ENCODE results near the gene RALA. TPM values are rescaled to one million over a fixed set of nuclear protein-coding genes. Genes with fewer than 3 reads are reported as not detected.

The RALA gene, protein sequence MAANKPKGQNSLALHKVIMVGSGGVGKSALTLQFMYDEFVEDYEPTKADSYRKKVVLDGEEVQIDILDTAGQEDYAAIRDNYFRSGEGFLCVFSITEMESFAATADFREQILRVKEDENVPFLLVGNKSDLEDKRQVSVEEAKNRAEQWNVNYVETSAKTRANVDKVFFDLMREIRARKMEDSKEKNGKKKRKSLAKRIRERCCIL
- total RNA-seq, result 86.7 and 135 TPM in 2 replicates

DNA sequence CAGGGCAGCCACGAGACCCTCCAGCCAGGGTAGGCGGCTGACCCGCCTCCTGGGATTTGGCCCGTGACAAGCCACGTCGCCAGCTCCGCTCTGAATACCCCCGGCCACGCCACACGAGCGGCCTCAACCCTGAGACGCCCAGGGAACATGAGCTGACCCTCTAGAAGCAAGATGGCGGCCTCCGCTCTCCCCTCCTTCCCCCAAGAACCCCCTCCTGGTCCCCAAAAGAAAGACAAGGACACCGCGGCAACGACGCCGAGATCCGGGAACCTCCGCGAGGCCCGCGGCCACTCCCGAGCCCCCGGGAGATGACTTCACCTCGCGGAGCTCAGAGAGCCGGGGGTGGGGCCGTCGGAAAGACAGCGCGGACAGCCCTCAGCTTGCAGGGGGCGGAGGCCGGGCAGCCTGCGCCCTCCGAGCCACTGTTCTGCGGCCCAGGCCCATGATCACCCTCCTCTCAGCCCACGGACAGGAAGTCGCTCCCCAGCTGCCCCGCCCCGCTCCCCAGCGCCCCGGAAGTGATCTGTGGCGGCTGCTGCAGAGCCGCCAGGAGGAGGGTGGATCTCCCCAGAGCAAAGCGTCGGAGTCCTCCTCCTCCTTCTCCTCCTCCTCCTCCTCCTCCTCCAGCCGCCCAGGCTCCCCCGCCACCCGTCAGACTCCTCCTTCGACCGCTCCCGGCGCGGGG is at the start of gene RALA:
TSS of gene RALA (plus strand) at position 526 of the 685 bp plus-strand sequence. CDS start 63,096 bp downstream, outside the sequence.

Other genes starting within 250 kb of the RALA start
- 29.1 and 32.2 TPM in 2 replicates for gene YAE1, start 57.2 kb upstream of the RALA start, total RNA-seq

All from endothelial cell of coronary artery (primary cell).